Measurements from ENCODE around the gene MROH7. TPM values are rescaled to one million over a fixed set of nuclear protein-coding genes. Genes with fewer than 3 reads are reported as not detected.

The MROH7 gene
- total RNA-seq, 1 experiment from 2014 or later: not detected

- CTCF ChIA-PET: no interaction called here
- no peaks in the 10 kb centered on the region for H3K9me3 ChIP-seq (ENCODE audit: low read depth, low read length, poor library complexity, severe bottlenecking)
Measured at GRCh38 chr1:54599211-54599823, 42.3 kb upstream of the MROH7 start.

DNA sequence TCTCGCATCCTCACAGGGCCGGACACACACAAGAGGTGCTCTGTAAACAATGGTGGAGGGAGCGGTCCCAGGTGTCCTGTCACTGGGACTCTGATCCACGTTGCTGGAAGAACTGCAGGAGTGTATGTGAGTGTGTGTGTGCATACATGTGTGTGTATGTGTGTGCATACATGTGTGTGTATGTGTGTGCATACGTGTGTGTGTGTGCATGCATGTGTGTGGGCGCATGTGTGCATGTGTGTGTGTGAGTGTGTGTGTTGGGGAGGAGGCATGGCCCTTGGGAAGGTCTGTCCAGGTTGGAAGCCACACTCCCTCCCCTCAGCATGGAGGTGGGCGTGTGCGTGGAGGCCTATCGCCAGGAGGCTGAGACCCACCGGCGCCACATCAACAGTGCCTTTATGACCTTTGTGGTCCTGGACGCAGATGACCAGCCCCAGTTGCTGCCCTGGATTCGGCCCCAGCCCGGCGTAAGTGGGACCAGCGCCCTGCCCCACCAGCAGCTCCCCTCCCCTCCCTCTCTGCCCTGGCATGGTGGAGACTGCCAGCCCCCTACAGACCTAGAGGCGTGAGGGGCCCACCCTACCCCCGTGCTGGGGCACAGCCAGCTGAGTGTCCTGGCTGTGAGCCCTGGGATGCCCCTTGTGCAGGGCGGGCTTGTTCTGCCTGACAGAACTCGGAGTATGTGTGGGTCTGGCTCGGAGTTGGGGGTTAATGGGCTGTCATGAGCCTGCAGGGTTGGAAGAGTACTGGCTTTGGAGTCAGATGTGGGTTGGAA is 40.5 kb upstream of the MROH7 start:
- Histone ChIP-seq H3K27ac (ENCODE audit: low read depth, low read length, poor library complexity, severe bottlenecking) (no peak overlapping the region), H3K4me1 (ENCODE audit: insufficient read depth, low read length, poor library complexity, severe bottlenecking) (peaks cover 5% of the 10 kb centered on the region), H3K9me3 (ENCODE audit: low read depth, low read length, poor library complexity, severe bottlenecking) (no peaks in the 10 kb centered on the region), H3K36me3 (ENCODE audit: insufficient read depth, low read length, poor library complexity, severe bottlenecking) (no peaks in the 10 kb centered on the region), H3K27me3 (replicated peaks; ENCODE audit: insufficient read depth, low read depth, low read length, poor library complexity) (no peaks in the 10 kb centered on the region), H3K4me3 (ENCODE audit: low read depth, low read length, poor library complexity, severe bottlenecking) (no peak overlapping the region)
- intact Hi-C loops (cut with micrococcal nuclease; ENCODE audit: unreplicated experiment): no loop called here
- ChIA-PET CTCF (no interaction called here), POLR2A (ENCODE audit: low non-redundant PET) (no interaction called here)
- no peak for DNase-seq (ENCODE audit: low spot score)
- TF ChIP-seq EZH2 (IDR thresholded peaks at IDR 0.05; ENCODE audit: borderline replicate concordance, low read depth, low read length, poor library complexity, severe bottlenecking): no peak
- TF ChIP-seq, protein P1, sequence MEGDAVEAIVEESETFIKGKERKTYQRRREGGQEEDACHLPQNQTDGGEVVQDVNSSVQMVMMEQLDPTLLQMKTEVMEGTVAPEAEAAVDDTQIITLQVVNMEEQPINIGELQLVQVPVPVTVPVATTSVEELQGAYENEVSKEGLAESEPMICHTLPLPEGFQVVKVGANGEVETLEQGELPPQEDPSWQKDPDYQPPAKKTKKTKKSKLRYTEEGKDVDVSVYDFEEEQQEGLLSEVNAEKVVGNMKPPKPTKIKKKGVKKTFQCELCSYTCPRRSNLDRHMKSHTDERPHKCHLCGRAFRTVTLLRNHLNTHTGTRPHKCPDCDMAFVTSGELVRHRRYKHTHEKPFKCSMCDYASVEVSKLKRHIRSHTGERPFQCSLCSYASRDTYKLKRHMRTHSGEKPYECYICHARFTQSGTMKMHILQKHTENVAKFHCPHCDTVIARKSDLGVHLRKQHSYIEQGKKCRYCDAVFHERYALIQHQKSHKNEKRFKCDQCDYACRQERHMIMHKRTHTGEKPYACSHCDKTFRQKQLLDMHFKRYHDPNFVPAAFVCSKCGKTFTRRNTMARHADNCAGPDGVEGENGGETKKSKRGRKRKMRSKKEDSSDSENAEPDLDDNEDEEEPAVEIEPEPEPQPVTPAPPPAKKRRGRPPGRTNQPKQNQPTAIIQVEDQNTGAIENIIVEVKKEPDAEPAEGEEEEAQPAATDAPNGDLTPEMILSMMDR (conservative IDR thresholded peaks at IDR 0.05; ENCODE audit: low read depth, low read length): no peak
- no TSS peak for BruUV-seq (replicated peaks)

More at GRCh38 chr1:54599211-54599823, 42.3 kb upstream of the MROH7 start:
- H3K27me3 ChIP-seq (replicated peaks; ENCODE audit: insufficient read depth, low read depth, low read length, poor library complexity): no peaks in the 10 kb centered on the region
- intact Hi-C loops (cut with micrococcal nuclease; ENCODE audit: unreplicated experiment): no loop called here
- peaks cover 5% of the 10 kb centered on the region for H3K4me1 ChIP-seq (ENCODE audit: insufficient read depth, low read length, poor library complexity, severe bottlenecking)
- no peak overlapping the region for H3K4me3 ChIP-seq (ENCODE audit: low read depth, low read length, poor library complexity, severe bottlenecking)
- no peak for TF ChIP-seq EZH2 (IDR thresholded peaks at IDR 0.05; ENCODE audit: borderline replicate concordance, low read depth, low read length, poor library complexity, severe bottlenecking)
- TF ChIP-seq, protein P1 (conservative IDR thresholded peaks at IDR 0.05; ENCODE audit: low read depth, low read length): no peak
- POLR2A ChIA-PET (ENCODE audit: low non-redundant PET): no interaction called here
- no peak for DNase-seq (ENCODE audit: low spot score)
- BruUV-seq (replicated peaks): no TSS peak
- no peaks in the 10 kb centered on the region for H3K36me3 ChIP-seq (ENCODE audit: insufficient read depth, low read length, poor library complexity, severe bottlenecking)
- no peak overlapping the region for H3K27ac ChIP-seq (ENCODE audit: low read depth, low read length, poor library complexity, severe bottlenecking)

DNA sequence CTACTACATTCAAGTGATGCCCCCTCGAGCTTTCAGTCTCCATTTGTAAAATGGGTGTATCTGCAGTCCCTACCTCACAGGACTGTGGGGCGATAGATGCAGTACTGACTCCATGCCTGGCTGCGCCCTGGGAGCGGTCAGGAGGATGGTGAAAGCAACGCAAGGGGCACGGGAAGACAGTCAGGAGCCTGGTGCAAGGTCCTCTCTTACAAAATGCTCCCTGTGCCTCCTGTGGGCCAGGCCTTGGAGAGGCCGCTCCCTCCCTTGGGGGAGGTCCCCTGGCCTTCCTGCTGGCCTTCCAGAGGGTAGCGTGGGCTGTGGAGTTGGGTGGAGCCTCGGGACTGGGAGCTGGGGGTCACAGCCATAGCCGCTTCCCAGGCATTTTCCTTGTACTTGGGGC is 39.9 kb upstream of the MROH7 start:
- TF ChIP-seq, protein P1 (conservative IDR thresholded peaks at IDR 0.05; ENCODE audit: low read depth, low read length): no peak
- TF ChIP-seq EZH2 (IDR thresholded peaks at IDR 0.05; ENCODE audit: borderline replicate concordance, low read depth, low read length, poor library complexity, severe bottlenecking): no peak
- H3K9me3 ChIP-seq (ENCODE audit: low read depth, low read length, poor library complexity, severe bottlenecking): no peaks in the 10 kb centered on the region
- ChIA-PET CTCF (no interaction called here), POLR2A (ENCODE audit: low non-redundant PET) (no interaction called here)
- H3K27me3 ChIP-seq (replicated peaks; ENCODE audit: insufficient read depth, low read depth, low read length, poor library complexity): no peaks in the 10 kb centered on the region
- H3K36me3 ChIP-seq (ENCODE audit: insufficient read depth, low read length, poor library complexity, severe bottlenecking): no peaks in the 10 kb centered on the region
- H3K4me1 ChIP-seq (ENCODE audit: insufficient read depth, low read length, poor library complexity, severe bottlenecking): peaks cover 5% of the 10 kb centered on the region
- no TSS peak for BruUV-seq (replicated peaks)
- H3K4me3 ChIP-seq (ENCODE audit: low read depth, low read length, poor library complexity, severe bottlenecking): no peak overlapping the region
- intact Hi-C loops (cut with micrococcal nuclease; ENCODE audit: unreplicated experiment): no loop called here
- H3K27ac ChIP-seq (ENCODE audit: low read depth, low read length, poor library complexity, severe bottlenecking): no peak overlapping the region
- DNase-seq (ENCODE audit: low spot score): no peak

Data from A673 (cell line).